ENCODE data around the gene BDNF. TPM values are rescaled to one million over a fixed set of nuclear protein-coding genes. Genes with fewer than 3 reads are reported as not detected.

Gene BDNF
- total RNA-seq, 1 experiment from 2014 or later, result 6.3 TPM

GRCh38 chr11:27618281-27618915 lies 81.9 kb downstream of the BDNF start:
- Mint-ChIP-seq H3K4me1 (ENCODE audit: insufficient read depth, unreplicated experiment) (no peaks in the 10 kb centered on the region), H3K27me3 (ENCODE audit: insufficient read depth, unreplicated experiment) (no peaks in the 10 kb centered on the region), H3K4me3 (ENCODE audit: unreplicated experiment) (no peak overlapping the region), H3K27ac (ENCODE audit: low read depth, unreplicated experiment) (no peak overlapping the region), H3K36me3 (ENCODE audit: insufficient read depth, unreplicated experiment) (peaks cover 6% of the 10 kb centered on the region), H3K9me3 (ENCODE audit: unreplicated experiment) (no peaks in the 10 kb centered on the region)
- ChIA-PET POLR2A (interaction anchor here (0.7 kb wide), 1 partner anchor 9 kb away, joined by 3 read pairs; no protein-coding TSS in a partner anchor), CTCF (interaction anchor here (0.6 to 0.9 kb wide), 3 partner anchors 10 to 1633 kb away, joined by 3 read pairs; no protein-coding TSS in a partner anchor)
- intact Hi-C loops (cut with micrococcal nuclease), result no loop called here
- TF ChIP-seq CTCF (IDR thresholded peaks at IDR 0.05; ENCODE audit: unreplicated experiment), result no peak
- no TSS peak for BruUV-seq (replicated peaks)
- no peak for DNase-seq (ENCODE audit: unreplicated experiment)

GRCh38 chr11:27616711-27617110 lies 83.5 kb downstream of the BDNF start:
- no peaks in the 10 kb centered on the region for H3K27me3 Mint-ChIP-seq (ENCODE audit: insufficient read depth, unreplicated experiment)
- ChIA-PET POLR2A (interaction anchor here (0.7 kb wide), 1 partner anchor 866 kb away, joined by 3 read pairs; no protein-coding TSS in a partner anchor), CTCF (no interaction called here)
- no peaks in the 10 kb centered on the region for H3K9me3 Mint-ChIP-seq (ENCODE audit: unreplicated experiment)
- DNase-seq (ENCODE audit: unreplicated experiment), result no peak
- peaks cover 6% of the 10 kb centered on the region for H3K36me3 Mint-ChIP-seq (ENCODE audit: insufficient read depth, unreplicated experiment)
- no peak overlapping the region for H3K4me3 Mint-ChIP-seq (ENCODE audit: unreplicated experiment)
- peaks cover 6% of the 10 kb centered on the region for H3K4me1 Mint-ChIP-seq (ENCODE audit: insufficient read depth, unreplicated experiment)
- intact Hi-C loops (cut with micrococcal nuclease), result no loop called here
- no peak overlapping the region for H3K27ac Mint-ChIP-seq (ENCODE audit: low read depth, unreplicated experiment)
- no peak for TF ChIP-seq CTCF (IDR thresholded peaks at IDR 0.05; ENCODE audit: unreplicated experiment)
- no TSS peak for BruUV-seq (replicated peaks)

DNA sequence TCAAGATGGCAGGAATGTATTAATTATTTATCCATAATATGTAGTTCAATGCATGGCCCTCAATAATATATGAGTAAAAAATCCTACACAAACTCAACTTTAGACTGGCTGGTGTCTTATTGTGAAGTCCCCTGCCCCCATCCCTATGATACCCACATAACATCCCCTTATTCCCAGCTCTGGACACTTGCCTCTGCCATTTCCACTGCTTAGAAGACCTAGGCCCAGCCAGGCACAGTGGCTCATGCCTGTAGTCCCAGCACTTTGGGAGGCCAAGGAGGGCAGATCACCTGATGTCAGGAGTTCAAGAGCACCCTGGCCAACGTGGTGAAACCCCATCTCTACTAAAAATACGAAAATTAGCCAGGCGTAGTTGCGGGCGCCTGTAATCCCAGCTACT lies 84.4 kb downstream of the BDNF start:
- H3K4me3 Mint-ChIP-seq (ENCODE audit: unreplicated experiment), result no peak overlapping the region
- H3K4me1 Mint-ChIP-seq (ENCODE audit: insufficient read depth, unreplicated experiment), result peaks cover 11% of the 10 kb centered on the region
- no peak overlapping the region for H3K27ac Mint-ChIP-seq (ENCODE audit: low read depth, unreplicated experiment)
- no peak for TF ChIP-seq CTCF (IDR thresholded peaks at IDR 0.05; ENCODE audit: unreplicated experiment)
- POLR2A ChIA-PET, result interaction anchor here (0.7 kb wide), 1 partner anchor 867 kb away, joined by 3 read pairs; no protein-coding TSS in a partner anchor
- H3K36me3 Mint-ChIP-seq (ENCODE audit: insufficient read depth, unreplicated experiment), result peaks cover 6% of the 10 kb centered on the region
- DNase-seq (ENCODE audit: unreplicated experiment), result no peak
- BruUV-seq (replicated peaks), result no TSS peak
- no peaks in the 10 kb centered on the region for H3K27me3 Mint-ChIP-seq (ENCODE audit: insufficient read depth, unreplicated experiment)
- CTCF ChIA-PET, result no interaction called here
- intact Hi-C loops (cut with micrococcal nuclease), result no loop called here
- H3K9me3 Mint-ChIP-seq (ENCODE audit: unreplicated experiment), result no peaks in the 10 kb centered on the region

- CTCF ChIA-PET, result no interaction called here
- intact Hi-C loops (cut with micrococcal nuclease), result no loop called here
- Mint-ChIP-seq H3K4me3 (ENCODE audit: unreplicated experiment) (no peak overlapping the region), H3K36me3 (ENCODE audit: insufficient read depth, unreplicated experiment) (peaks cover 6% of the 10 kb centered on the region), H3K27me3 (ENCODE audit: insufficient read depth, unreplicated experiment) (no peaks in the 10 kb centered on the region), H3K9me3 (ENCODE audit: unreplicated experiment) (no peaks in the 10 kb centered on the region), H3K27ac (ENCODE audit: low read depth, unreplicated experiment) (no peak overlapping the region), H3K4me1 (ENCODE audit: insufficient read depth, unreplicated experiment) (peaks cover 11% of the 10 kb centered on the region)
- no peak for DNase-seq (ENCODE audit: unreplicated experiment)
- POLR2A ChIA-PET, result interaction anchor here (0.9 to 1.4 kb wide), 2 partner anchors 22 to 32 kb away, joined by 4 to 6 read pairs; no protein-coding TSS in a partner anchor
- no peak for TF ChIP-seq CTCF (IDR thresholded peaks at IDR 0.05; ENCODE audit: unreplicated experiment)
- BruUV-seq (replicated peaks), result no TSS peak
These were observed 86.2 kb downstream of the BDNF start for GRCh38 chr11:27614092-27614491.
